Ishikawa (cell line): ENCODE results near the gene GGT7.

Experiments
- CEBPB ChIP-seq: IDR thresholded peaks from 2 replicates; pipeline ENCODE4 v1.6.1; 2012
- CREB1 ChIP-seq: IDR thresholded peaks from 2 replicates; pipeline ENCODE4 v1.6.1; 2012; ENCODE audit warnings: low read depth
- EGR1 ChIP-seq: IDR thresholded peaks from 2 replicates; pipeline ENCODE4 v1.6.1; 2012
- EP300 ChIP-seq: IDR thresholded peaks from 2 replicates; pipeline ENCODE4 v1.6.1; 2012; ENCODE audit warnings: borderline replicate concordance
- FOXM1 ChIP-seq: IDR thresholded peaks from 2 replicates; pipeline ENCODE4 v1.6.1; 2012; ENCODE audit warnings: low read depth, borderline replicate concordance
- NFIC ChIP-seq: IDR thresholded peaks from 2 replicates; pipeline ENCODE4 v1.6.1; 2012
- RAD21 ChIP-seq: IDR thresholded peaks from 2 replicates; pipeline ENCODE4 v1.6.1; 2012; ENCODE audit warnings: low read depth
- TAF1 ChIP-seq: IDR thresholded peaks from 2 replicates; pipeline ENCODE4 v1.6.1; 2012; ENCODE audit warnings: low read depth, mild to moderate bottlenecking
- TCF12 ChIP-seq: IDR thresholded peaks from 2 replicates; pipeline ENCODE4 v1.6.1; 2012; ENCODE audit warnings: low read depth
- TEAD4 ChIP-seq: IDR thresholded peaks from 2 replicates; pipeline ENCODE4 v1.6.1; 2012
- YY1 ChIP-seq: IDR thresholded peaks from 2 replicates; pipeline ENCODE4 v1.6.1; 2012; ENCODE audit warnings: low read depth
- ZBTB7A ChIP-seq: IDR thresholded peaks from 2 replicates; pipeline ENCODE4 v1.6.1; 2012; ENCODE audit warnings: low read depth
- TF ChIP-seq, protein P1 (sequence below): IDR thresholded peaks from 2 replicates; pipeline ENCODE4 v1.6.1; 2012
- TF ChIP-seq, protein P2 (sequence below): IDR thresholded peaks from 2 replicates; pipeline ENCODE4 v1.6.1; 2012; ENCODE audit warnings: low read depth, mild to moderate bottlenecking
- TF ChIP-seq, protein P3 (sequence below): IDR thresholded peaks from 2 replicates; pipeline ENCODE4 v1.6.1; 2012

GGT7 gene

DNA sequence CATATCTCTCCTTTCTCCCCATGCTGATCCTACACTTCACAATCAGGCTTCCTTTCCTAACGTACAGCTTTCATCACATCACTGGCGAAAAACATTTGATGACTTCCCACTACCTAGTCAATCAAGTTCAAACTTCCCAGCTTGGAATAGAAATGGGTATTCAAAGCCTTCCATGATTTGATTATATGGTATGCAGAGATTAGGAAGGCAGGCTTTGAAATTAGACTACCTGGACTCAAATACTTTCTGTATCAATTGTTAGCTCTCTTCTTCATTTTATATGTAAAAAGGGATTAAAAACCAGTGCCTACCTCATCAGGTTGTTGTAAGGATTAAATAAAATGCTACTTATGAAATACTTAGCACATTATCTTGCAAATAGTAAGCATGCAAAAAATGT, 54.9 kb downstream of the GGT7 start:
- TF ChIP-seq CREB1 (no peak), RAD21 (no peak), FOXM1 (no peak), YY1 (no peak), NFIC (no peak), TEAD4 (no peak), EGR1 (no peak), CEBPB (no peak), TCF12 (no peak), EP300 (no peak), TAF1 (no peak), ZBTB7A (no peak)
- TF ChIP-seq, protein P1, sequence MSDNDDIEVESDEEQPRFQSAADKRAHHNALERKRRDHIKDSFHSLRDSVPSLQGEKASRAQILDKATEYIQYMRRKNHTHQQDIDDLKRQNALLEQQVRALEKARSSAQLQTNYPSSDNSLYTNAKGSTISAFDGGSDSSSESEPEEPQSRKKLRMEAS = no peak
- TF ChIP-seq, protein P2, sequence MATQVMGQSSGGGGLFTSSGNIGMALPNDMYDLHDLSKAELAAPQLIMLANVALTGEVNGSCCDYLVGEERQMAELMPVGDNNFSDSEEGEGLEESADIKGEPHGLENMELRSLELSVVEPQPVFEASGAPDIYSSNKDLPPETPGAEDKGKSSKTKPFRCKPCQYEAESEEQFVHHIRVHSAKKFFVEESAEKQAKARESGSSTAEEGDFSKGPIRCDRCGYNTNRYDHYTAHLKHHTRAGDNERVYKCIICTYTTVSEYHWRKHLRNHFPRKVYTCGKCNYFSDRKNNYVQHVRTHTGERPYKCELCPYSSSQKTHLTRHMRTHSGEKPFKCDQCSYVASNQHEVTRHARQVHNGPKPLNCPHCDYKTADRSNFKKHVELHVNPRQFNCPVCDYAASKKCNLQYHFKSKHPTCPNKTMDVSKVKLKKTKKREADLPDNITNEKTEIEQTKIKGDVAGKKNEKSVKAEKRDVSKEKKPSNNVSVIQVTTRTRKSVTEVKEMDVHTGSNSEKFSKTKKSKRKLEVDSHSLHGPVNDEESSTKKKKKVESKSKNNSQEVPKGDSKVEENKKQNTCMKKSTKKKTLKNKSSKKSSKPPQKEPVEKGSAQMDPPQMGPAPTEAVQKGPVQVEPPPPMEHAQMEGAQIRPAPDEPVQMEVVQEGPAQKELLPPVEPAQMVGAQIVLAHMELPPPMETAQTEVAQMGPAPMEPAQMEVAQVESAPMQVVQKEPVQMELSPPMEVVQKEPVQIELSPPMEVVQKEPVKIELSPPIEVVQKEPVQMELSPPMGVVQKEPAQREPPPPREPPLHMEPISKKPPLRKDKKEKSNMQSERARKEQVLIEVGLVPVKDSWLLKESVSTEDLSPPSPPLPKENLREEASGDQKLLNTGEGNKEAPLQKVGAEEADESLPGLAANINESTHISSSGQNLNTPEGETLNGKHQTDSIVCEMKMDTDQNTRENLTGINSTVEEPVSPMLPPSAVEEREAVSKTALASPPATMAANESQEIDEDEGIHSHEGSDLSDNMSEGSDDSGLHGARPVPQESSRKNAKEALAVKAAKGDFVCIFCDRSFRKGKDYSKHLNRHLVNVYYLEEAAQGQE = no peak

DNA sequence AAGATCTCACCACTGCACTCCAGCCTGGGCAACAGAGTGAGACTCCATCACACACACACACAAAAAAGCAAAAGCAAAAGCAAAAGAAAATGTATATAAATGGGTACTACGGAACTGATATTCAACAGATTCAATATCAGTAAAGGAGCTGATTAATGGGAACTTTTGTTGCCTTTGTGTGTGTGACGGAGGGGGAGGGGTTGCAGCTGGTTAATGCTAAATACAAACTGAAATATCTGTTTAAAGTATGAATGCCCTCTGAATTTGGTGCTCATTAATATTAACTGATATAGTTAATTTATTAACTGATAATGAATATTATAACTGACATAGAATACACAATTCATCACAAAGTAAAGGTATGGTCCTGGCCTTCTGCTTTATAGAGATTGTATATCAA, 55.6 kb downstream of the GGT7 start:
- no peak for TF ChIP-seq CEBPB

DNA sequence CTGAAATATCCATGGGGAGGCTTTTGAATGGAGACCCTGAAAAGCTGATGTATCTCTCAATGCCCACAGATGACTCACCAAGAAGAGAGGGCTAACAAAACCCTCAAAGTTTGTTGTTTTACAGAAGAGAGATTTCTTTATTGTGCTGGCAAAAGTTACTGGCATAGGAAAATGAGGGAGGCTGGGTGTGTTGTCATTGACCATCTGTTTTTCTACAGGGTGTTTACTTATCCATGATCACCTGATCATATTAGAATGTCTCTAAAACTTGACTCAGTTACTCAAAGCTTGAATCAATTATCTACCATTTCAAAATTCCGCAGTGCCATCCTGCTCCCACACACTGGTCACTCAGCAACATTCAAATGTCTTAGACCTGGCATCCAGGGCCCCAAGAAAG, 57.0 kb downstream of the GGT7 start:
- no peak for TF ChIP-seq TAF1
- no peak for TF ChIP-seq TCF12

DNA sequence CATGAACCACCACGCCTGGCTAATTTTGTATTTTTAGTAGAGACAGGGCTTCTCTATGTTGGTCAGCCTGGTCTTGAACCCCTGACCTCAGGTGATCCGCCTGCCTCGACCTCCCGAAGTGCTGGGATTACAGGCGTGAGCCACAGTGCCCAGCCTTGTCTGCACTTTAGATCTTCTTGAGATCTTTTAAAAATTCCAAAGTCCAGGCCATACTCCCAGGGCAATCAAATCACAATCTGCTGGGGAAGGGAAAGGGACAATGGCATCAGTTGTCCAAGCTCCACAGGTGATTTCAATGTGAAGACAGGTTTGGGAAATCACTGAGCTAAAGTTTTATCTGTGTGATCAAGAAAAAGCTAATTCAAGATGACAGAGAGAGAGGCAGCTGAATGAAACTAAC, 64.1 kb downstream of the GGT7 start:
- no peak for TF ChIP-seq TAF1
- no peak for TF ChIP-seq TCF12
- TF ChIP-seq EP300 = no peak
- no peak for TF ChIP-seq YY1
- TF ChIP-seq CEBPB = no peak
- no peak for TF ChIP-seq EGR1
- TF ChIP-seq, protein P3, sequence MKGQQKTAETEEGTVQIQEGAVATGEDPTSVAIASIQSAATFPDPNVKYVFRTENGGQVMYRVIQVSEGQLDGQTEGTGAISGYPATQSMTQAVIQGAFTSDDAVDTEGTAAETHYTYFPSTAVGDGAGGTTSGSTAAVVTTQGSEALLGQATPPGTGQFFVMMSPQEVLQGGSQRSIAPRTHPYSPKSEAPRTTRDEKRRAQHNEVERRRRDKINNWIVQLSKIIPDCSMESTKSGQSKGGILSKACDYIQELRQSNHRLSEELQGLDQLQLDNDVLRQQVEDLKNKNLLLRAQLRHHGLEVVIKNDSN = no peak

DNA sequence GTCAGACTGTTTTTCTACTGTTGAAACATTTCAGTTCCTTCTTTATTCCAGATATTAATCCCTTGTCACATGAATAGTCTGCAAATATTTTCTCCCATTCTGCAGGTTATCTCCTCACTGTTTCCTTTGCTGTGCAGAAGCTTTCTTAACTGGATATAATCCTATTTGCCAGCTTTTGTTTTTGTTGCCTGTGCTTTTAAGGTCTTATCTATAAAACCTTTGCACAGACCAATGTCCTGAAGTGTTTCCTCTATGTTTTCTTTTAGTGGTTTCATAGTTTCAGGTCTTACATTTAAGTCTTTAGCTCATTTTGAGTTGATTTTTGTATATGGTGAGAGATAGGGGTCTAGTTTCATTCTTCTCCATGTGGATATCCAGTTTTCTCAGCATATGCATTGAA, 66.4 kb downstream of the GGT7 start:
- no peak for TF ChIP-seq EGR1
- no peak for TF ChIP-seq TCF12
- no peak for TF ChIP-seq YY1
- TF ChIP-seq RAD21 = no peak

DNA sequence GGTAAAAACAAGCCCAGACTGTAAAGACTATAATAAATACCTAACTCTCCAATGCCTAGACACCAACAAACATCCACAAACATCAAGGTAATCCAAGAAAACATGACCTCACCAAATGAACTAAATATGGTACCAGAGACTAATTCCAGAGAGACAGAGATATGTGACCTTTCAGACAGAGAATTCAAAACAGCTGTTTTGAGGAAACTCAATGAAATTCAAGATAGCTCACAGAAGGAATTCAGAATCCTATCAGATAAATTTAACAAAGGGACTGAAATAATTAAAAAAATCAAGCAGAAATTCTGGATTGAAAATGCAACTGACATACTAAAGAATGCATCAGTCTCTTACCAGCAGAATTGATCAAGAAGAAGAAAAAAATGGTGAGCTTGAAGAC, 73.8 kb downstream of the GGT7 start:
- no peak for TF ChIP-seq RAD21
- TF ChIP-seq CREB1 = no peak
- TF ChIP-seq NFIC = no peak
- TF ChIP-seq YY1 = no peak
- TF ChIP-seq, protein P1 = no peak
- no peak for TF ChIP-seq TAF1
- no peak for TF ChIP-seq EGR1
- TF ChIP-seq CEBPB = no peak
- no peak for TF ChIP-seq EP300
- no peak for TF ChIP-seq FOXM1
- TF ChIP-seq, protein P3 = no peak
- TF ChIP-seq, protein P2 = no peak
- TF ChIP-seq TEAD4 = no peak

DNA sequence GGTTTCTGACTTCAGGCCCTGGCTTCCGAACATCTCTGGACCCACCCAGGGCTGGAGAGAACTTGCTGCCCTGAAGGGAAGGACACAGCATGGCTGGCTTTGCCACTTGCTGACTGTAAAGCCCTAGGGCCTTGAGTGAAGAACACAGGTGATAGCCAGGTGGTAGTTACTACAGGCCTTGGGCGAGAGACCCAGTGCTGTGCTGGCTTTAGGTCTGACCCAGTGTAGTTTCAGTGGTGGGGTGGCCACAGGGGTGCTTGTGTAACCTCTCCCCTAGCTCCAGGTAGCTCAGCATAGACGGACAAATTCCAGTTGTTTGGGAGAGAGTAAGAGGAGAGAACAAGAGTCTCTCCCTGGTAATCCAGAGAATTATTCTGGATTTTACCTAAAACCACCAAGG, 74.3 kb downstream of the GGT7 start:
- TF ChIP-seq EGR1 = no peak
- TF ChIP-seq, protein P1 = no peak
- no peak for TF ChIP-seq ZBTB7A
- TF ChIP-seq EP300 = no peak
- no peak for TF ChIP-seq NFIC
- no peak for TF ChIP-seq YY1
- TF ChIP-seq FOXM1 = no peak
- TF ChIP-seq, protein P3 = no peak
